ENCODE data around the gene NMNAT2.

Gene NMNAT2

DNA sequence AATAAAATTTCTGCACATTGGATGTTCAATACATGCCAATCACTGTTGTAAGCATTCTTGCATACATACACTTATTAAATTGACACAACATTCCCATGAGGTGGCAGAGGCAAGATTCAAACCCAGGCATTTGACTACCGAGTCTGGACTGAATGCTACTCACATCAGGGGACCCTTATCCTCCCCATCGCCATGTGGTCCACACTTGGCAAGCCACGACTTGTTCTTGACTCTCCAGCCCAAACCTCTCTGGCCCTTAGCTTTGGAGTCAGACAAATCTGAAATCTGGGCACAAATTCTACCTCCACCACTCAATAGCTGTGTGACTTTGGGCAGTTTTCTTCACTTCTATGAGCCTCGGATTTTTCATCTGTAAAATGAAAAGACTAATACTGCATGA is 57.1 kb downstream of the NMNAT2 start:
- TF ChIP-seq, protein P1, sequence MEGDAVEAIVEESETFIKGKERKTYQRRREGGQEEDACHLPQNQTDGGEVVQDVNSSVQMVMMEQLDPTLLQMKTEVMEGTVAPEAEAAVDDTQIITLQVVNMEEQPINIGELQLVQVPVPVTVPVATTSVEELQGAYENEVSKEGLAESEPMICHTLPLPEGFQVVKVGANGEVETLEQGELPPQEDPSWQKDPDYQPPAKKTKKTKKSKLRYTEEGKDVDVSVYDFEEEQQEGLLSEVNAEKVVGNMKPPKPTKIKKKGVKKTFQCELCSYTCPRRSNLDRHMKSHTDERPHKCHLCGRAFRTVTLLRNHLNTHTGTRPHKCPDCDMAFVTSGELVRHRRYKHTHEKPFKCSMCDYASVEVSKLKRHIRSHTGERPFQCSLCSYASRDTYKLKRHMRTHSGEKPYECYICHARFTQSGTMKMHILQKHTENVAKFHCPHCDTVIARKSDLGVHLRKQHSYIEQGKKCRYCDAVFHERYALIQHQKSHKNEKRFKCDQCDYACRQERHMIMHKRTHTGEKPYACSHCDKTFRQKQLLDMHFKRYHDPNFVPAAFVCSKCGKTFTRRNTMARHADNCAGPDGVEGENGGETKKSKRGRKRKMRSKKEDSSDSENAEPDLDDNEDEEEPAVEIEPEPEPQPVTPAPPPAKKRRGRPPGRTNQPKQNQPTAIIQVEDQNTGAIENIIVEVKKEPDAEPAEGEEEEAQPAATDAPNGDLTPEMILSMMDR (IDR thresholded peaks at IDR 0.05; ENCODE audit: control insufficient read depth, extremely low read depth, insufficient read depth): no peak
- H3K4me3 ChIP-seq (ENCODE audit: low read depth, low read length): no peak overlapping the region
- DNase-seq (ENCODE audit: low read depth): no peak

DNA sequence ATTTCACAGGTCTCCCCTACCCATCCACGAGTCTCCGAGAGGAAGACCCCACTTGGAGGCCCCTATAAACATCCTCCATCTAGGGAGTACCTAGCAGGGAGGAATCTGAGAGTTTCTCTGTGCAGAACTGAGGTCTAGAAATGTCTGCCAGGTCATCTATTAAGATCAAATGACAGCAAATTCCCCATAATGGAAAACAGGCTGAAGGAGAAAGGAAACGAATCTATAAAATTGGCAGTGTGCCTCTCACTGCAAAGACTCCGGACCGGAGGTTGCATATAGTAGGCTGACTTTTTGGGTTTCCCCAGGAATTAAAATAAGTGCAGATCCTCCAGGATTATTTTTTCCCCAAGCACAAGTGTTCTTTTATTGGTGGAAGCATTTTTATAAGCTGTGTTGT is 57.7 kb downstream of the NMNAT2 start:
- no peak for DNase-seq (ENCODE audit: low read depth)
- TF ChIP-seq, protein P1 (IDR thresholded peaks at IDR 0.05; ENCODE audit: control insufficient read depth, extremely low read depth, insufficient read depth): no peak
- no peak overlapping the region for H3K4me3 ChIP-seq (ENCODE audit: low read depth, low read length)

DNA sequence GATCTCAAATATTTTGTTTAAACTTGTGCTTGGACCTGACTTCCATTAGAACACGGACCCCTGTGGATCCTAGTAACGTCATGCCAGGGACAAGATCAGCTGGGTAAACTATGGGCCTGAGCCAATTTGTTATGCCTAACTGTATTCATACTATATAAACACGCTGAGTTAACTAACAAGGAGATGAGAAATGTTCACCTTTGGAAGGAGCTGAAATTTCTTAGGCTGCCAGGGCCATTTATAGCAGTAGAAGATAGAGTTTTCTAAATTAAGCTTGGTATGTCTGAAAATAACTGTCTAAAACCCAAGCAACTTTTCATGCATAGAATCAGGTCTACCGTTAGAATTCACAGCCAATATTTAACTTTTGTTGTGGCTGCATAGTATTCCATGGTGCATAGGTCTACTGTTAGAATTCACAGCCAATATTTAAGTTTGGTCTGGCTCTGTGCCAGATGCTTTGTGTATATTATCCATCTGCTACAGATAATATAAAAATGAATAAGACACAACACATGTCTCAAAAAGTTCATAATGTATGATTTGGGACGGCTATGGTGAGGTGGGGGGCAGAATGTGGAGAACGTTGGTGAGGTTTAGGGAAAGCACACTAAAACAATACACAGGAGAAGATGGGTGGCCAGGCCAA is 61.5 kb downstream of the NMNAT2 start:
- no peak overlapping the region for H3K4me3 ChIP-seq (ENCODE audit: low read depth, low read length)
- no peak for DNase-seq (ENCODE audit: low read depth)
- TF ChIP-seq, protein P1 (IDR thresholded peaks at IDR 0.05; ENCODE audit: control insufficient read depth, extremely low read depth, insufficient read depth): no peak

GRCh38 chr1:183355797-183356196 is 62.4 kb downstream of the NMNAT2 start:
- TF ChIP-seq, protein P1 (IDR thresholded peaks at IDR 0.05; ENCODE audit: control insufficient read depth, extremely low read depth, insufficient read depth): no peak
- DNase-seq (ENCODE audit: low read depth): no peak
- H3K4me3 ChIP-seq (ENCODE audit: low read depth, low read length): no peak overlapping the region

- TF ChIP-seq, protein P1 (IDR thresholded peaks at IDR 0.05; ENCODE audit: control insufficient read depth, extremely low read depth, insufficient read depth): no peak
- no peak overlapping the region for H3K4me3 ChIP-seq (ENCODE audit: low read depth, low read length)
- DNase-seq (ENCODE audit: low read depth): no peak
Measured at GRCh38 chr1:183355181-183355580, 63.0 kb downstream of the NMNAT2 start.

DNA sequence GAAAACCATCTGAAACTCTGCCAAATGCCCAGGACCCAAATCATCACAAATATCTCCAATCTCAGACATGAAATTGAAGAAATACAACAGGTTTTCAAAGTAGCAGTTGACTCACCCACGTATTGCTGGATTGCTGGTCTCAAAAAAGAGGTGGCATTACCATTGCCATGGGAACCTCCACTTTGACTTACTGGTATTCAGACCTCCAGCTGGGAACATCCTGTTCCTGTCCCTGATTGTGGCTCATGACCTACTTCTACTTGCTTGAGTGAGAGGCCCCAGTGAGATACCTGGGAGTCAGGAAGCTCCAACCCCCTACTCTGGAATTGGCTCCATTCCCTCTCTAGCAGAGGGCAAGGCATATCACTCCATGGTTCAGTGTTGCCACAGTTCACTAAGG is 64.6 kb downstream of the NMNAT2 start:
- H3K4me3 ChIP-seq (ENCODE audit: low read depth, low read length): no peak overlapping the region
- no peak for DNase-seq (ENCODE audit: low read depth)
- TF ChIP-seq, protein P1 (IDR thresholded peaks at IDR 0.05; ENCODE audit: control insufficient read depth, extremely low read depth, insufficient read depth): no peak

DNA sequence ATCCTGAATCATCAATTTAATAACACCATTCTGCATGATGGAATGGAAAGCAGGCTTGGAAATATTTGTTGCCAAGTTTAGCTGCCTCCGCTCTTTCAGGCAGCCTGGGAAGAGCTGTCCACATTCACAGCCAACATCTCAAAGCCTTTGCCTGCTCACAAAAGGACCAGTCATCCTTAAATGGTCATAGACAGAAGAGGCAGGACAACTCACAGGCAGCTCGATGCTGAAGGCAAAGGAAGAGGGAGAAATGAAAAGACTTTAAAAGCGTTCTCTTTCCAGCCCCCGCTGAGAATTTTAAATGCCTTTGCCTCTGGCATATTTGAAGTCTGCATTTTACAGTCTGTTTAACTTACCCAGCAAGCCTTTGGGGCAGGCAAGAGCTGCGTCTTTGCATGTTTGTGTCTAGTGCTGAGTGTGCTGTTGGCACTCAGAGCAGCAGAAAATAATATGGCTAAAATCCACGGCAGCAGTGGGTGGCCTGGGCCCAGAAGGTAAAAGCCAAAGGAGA is 68.9 kb downstream of the NMNAT2 start:
- no peak for DNase-seq (ENCODE audit: low read depth)
- TF ChIP-seq, protein P1 (IDR thresholded peaks at IDR 0.05; ENCODE audit: control insufficient read depth, extremely low read depth, insufficient read depth): no peak
- H3K4me3 ChIP-seq (ENCODE audit: low read depth, low read length): no peak overlapping the region
